ENCODE data around the gene CAMTA2. TPM values are rescaled to one million over a fixed set of nuclear protein-coding genes. Genes with fewer than 3 reads are reported as not detected.
"Not testable (repeated sequence)": the region's sequence is repeated elsewhere in the genome, so short reads cannot be mapped to it uniquely, and the experiment has no call there.

Gene CAMTA2
- polyA plus RNA-seq, 1 donor (not counting 4 experiments of a cell fraction or from before 2014, with no cell fraction given), result 8.5 TPM

DNA sequence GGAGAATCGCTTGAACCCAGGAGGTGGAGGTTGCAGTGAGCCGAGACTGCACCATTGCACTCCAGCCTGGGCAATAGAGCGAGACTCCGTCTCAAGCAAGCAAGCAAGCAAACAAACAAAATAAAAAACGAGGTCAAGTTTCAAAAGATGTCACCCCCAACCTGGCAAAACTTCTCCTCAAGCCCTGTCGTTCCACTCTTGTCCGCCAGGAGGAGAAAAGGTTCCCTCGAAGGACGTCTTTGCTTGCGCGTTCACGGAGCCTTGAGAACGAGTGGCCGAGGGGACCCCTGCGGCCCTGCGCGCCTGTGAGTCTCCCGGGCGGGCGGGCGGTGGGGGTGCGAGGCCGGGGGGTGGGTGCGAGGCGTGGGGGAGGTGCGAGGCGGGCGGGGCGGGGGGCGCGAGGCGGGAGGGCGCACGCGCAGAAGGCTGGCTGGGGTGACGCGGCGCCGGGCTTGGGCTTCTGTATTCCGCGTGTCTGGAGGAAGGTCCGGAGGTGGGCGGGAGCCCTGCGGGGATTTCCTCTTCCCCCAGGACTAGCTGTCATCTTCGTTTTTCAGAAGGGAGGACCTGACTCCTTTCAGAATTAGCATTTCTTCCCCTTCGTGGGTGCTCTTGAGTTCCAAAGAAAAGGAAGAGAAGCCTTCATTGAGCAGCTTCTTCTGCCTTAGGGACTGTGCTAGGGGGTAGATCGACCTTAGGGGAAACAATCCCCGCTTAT is 44.0 kb upstream of the CAMTA2 start:
- Histone ChIP-seq H3K4me2 (ENCODE audit: control insufficient read depth, extremely low read depth, insufficient read depth, low read depth, low read length) (peak overlapping the region; percentile 84), H3K9me3 (ENCODE audit: control insufficient read depth, low read depth, low read length) (no peaks in the 10 kb centered on the region), H3K27ac (ENCODE audit: control insufficient read depth, insufficient read depth, low read length) (no peak overlapping the region), H3K4me1 (ENCODE audit: control insufficient read depth, extremely low read depth, insufficient read depth, low read length) (peaks cover 3% of the 10 kb centered on the region), H2AFZ (ENCODE audit: control insufficient read depth, low read length) (peak overlapping the region; percentile 76), H3K9ac (ENCODE audit: control insufficient read depth, extremely low read depth, insufficient read depth, low read length) (peak overlapping the region; percentile 15), H3K9me1 (ENCODE audit: control insufficient read depth, extremely low read depth, insufficient read depth, low read length) (no peaks in the 10 kb centered on the region), H3K36me3 (ENCODE audit: control insufficient read depth in 2 of 2, extremely low read depth in 1 of 2, insufficient read depth in 2 of 2, low read length in 2 of 2) (no peaks in the 10 kb centered on the region), H3K79me2 (ENCODE audit: control insufficient read depth, insufficient read depth, low read length) (no peaks in the 10 kb centered on the region), H3K4me3 (ENCODE audit: control insufficient read depth in 2 of 3, extremely low read depth in 1 of 3, insufficient read depth in 2 of 3, low read depth in 1 of 3, low read length in 3 of 3) (peak overlapping the region; percentile 11 to 63 (median 49)), H4K20me1 (ENCODE audit: control insufficient read depth, extremely low read depth, insufficient read depth, low read length) (no peaks in the 10 kb centered on the region), H3K27me3 (ENCODE audit: control insufficient read depth, extremely low read depth, insufficient read depth, low read length) (no peaks in the 10 kb centered on the region)
- peak; percentile 71 for FAIRE-seq
- TF ChIP-seq EZH2 (IDR thresholded peaks at IDR 0.05; ENCODE audit: low read length), result no peak
- TF ChIP-seq, protein P1, sequence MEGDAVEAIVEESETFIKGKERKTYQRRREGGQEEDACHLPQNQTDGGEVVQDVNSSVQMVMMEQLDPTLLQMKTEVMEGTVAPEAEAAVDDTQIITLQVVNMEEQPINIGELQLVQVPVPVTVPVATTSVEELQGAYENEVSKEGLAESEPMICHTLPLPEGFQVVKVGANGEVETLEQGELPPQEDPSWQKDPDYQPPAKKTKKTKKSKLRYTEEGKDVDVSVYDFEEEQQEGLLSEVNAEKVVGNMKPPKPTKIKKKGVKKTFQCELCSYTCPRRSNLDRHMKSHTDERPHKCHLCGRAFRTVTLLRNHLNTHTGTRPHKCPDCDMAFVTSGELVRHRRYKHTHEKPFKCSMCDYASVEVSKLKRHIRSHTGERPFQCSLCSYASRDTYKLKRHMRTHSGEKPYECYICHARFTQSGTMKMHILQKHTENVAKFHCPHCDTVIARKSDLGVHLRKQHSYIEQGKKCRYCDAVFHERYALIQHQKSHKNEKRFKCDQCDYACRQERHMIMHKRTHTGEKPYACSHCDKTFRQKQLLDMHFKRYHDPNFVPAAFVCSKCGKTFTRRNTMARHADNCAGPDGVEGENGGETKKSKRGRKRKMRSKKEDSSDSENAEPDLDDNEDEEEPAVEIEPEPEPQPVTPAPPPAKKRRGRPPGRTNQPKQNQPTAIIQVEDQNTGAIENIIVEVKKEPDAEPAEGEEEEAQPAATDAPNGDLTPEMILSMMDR (optimal IDR thresholded peaks at IDR 0.05 in 1 of 3, IDR thresholded peaks at IDR 0.05 in 1 of 3, conservative IDR thresholded peaks at IDR 0.05 in 1 of 3; ENCODE audit: extremely low read depth in 1 of 3, insufficient read depth in 2 of 3, low read length in 3 of 3), result peak; percentile 67 to 76 (median 73)
- dilution Hi-C loops (cut with MboI; ENCODE audit: extremely low pct_ligation_motif_present, low sequenced_read_pairs), result no loop called here
- no peak for DNase-seq (ENCODE audit: low read depth, low spot score)

DNA sequence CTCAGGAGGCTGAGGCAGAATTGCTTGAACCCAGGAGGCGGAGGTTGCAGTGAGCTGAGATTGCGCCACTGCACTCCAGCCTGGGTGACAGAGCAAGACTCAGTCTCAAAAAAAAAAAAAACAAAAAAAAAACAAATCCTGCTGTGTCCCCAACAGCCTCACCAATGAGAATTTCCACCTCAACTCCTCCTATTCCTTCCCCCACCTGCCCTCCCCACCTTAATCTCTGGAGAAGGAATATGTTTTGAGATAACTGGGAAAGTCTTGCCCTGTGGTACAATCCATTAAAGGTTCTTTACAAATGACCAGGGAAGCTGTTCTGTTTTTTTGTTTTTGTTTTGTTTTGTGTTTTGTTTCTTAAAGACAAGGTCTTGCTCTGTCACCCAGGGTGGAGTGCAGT is 42.7 kb upstream of the CAMTA2 start:
- H3K79me2 ChIP-seq (ENCODE audit: control insufficient read depth, insufficient read depth, low read length); H3K9ac ChIP-seq (ENCODE audit: control insufficient read depth, extremely low read depth, insufficient read depth, low read length); DNase-seq (ENCODE audit: low read depth, low spot score); dilution Hi-C loops (cut with MboI; ENCODE audit: extremely low pct_ligation_motif_present, low sequenced_read_pairs); H3K4me1 ChIP-seq (ENCODE audit: control insufficient read depth, extremely low read depth, insufficient read depth, low read length); H3K4me2 ChIP-seq (ENCODE audit: control insufficient read depth, extremely low read depth, insufficient read depth, low read depth, low read length); FAIRE-seq; H2AFZ ChIP-seq (ENCODE audit: control insufficient read depth, low read length); H3K9me1 ChIP-seq (ENCODE audit: control insufficient read depth, extremely low read depth, insufficient read depth, low read length); H3K4me3 ChIP-seq (ENCODE audit: control insufficient read depth in 2 of 3, extremely low read depth in 1 of 3, insufficient read depth in 2 of 3, low read depth in 1 of 3, low read length in 3 of 3); H3K27ac ChIP-seq (ENCODE audit: control insufficient read depth, insufficient read depth, low read length); H4K20me1 ChIP-seq (ENCODE audit: control insufficient read depth, extremely low read depth, insufficient read depth, low read length); H3K36me3 ChIP-seq (ENCODE audit: control insufficient read depth in 2 of 2, extremely low read depth in 1 of 2, insufficient read depth in 2 of 2, low read length in 2 of 2); H3K9me3 ChIP-seq (ENCODE audit: control insufficient read depth, low read depth, low read length); H3K27me3 ChIP-seq (ENCODE audit: control insufficient read depth, extremely low read depth, insufficient read depth, low read length): not testable (repeated sequence)

DNA sequence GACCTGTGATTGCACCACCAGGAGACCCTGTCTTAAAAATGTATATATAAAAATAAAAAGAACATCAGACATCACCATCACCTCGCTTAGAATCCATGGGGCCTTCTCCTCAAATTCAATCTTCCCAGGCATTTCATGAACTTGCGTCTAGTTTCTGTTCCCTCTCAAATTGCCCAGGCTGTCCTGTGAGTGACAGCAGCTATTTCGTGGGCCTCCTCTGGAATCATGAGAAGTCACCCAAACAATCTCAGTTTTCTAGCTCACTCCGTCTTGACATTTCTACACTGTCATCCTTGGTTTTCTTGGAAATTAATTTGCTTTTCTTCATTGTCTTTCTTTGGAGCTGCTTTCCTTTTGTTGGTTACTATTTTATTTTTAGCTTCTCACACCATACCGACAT is 40.4 kb upstream of the CAMTA2 start:
- Histone ChIP-seq H3K79me2 (ENCODE audit: control insufficient read depth, insufficient read depth, low read length) (no peaks in the 10 kb centered on the region), H3K36me3 (ENCODE audit: control insufficient read depth in 2 of 2, extremely low read depth in 1 of 2, insufficient read depth in 2 of 2, low read length in 2 of 2) (peaks cover 0 to 11% of the 10 kb centered on the region in 2 experiments), H3K9me3 (ENCODE audit: control insufficient read depth, low read depth, low read length) (no peaks in the 10 kb centered on the region), H3K4me1 (ENCODE audit: control insufficient read depth, extremely low read depth, insufficient read depth, low read length) (peaks cover 7% of the 10 kb centered on the region), H4K20me1 (ENCODE audit: control insufficient read depth, extremely low read depth, insufficient read depth, low read length) (no peaks in the 10 kb centered on the region), H2AFZ (ENCODE audit: control insufficient read depth, low read length) (no peak overlapping the region), H3K27me3 (ENCODE audit: control insufficient read depth, extremely low read depth, insufficient read depth, low read length) (no peaks in the 10 kb centered on the region), H3K4me2 (ENCODE audit: control insufficient read depth, extremely low read depth, insufficient read depth, low read depth, low read length) (no peak overlapping the region), H3K9ac (ENCODE audit: control insufficient read depth, extremely low read depth, insufficient read depth, low read length) (no peak overlapping the region), H3K27ac (ENCODE audit: control insufficient read depth, insufficient read depth, low read length) (no peak overlapping the region), H3K9me1 (ENCODE audit: control insufficient read depth, extremely low read depth, insufficient read depth, low read length) (no peaks in the 10 kb centered on the region), H3K4me3 (ENCODE audit: control insufficient read depth in 2 of 3, extremely low read depth in 1 of 3, insufficient read depth in 2 of 3, low read depth in 1 of 3, low read length in 3 of 3) (no peak overlapping the region)
- TF ChIP-seq, protein P1 (optimal IDR thresholded peaks at IDR 0.05 in 1 of 3, IDR thresholded peaks at IDR 0.05 in 1 of 3, conservative IDR thresholded peaks at IDR 0.05 in 1 of 3; ENCODE audit: extremely low read depth in 1 of 3, insufficient read depth in 2 of 3, low read length in 3 of 3), result no peak
- TF ChIP-seq EZH2 (IDR thresholded peaks at IDR 0.05; ENCODE audit: low read length), result no peak
- DNase-seq (ENCODE audit: low read depth, low spot score), result no peak
- dilution Hi-C loops (cut with MboI; ENCODE audit: extremely low pct_ligation_motif_present, low sequenced_read_pairs), result no loop called here
- FAIRE-seq, result no peak
